GM19452 (cell line): ENCODE data around the gene FBXO38.
"Not testable (repeated sequence)": the region's sequence is repeated elsewhere in the genome, so short reads cannot be mapped to it uniquely, and the experiment has no call there.

Experiments
- ATAC-seq: cut with Tn5 transposase; IDR thresholded peaks from one replicate; pipeline ENCODE4 v1.9.1; 2021; ENCODE audit not compliant: unreplicated experiment

Gene FBXO38

GRCh38 chr5:148468746-148469145, 85.0 kb downstream of the FBXO38 start:
- ATAC-seq = not testable (repeated sequence)

- no peak for ATAC-seq
Observed at GRCh38 chr5:148469501-148469935, 85.8 kb downstream of the FBXO38 start.

GRCh38 chr5:148471379-148471778, 87.6 kb downstream of the FBXO38 start:
- ATAC-seq = no peak

- no peak for ATAC-seq
Observed at GRCh38 chr5:148474025-148474511, 90.3 kb downstream of the FBXO38 start.

- no peak for ATAC-seq
Observed at GRCh38 chr5:148476302-148476701, 92.5 kb downstream of the FBXO38 start.

- no peak for ATAC-seq
Observed at GRCh38 chr5:148477429-148477828, 93.7 kb downstream of the FBXO38 start.

- ATAC-seq = no peak
Observed at GRCh38 chr5:148482196-148482595, 98.4 kb downstream of the FBXO38 start.

- ATAC-seq = peak; percentile 90
Observed at GRCh38 chr5:148482697-148483462, 99.1 kb downstream of the FBXO38 start.

GRCh38 chr5:148483750-148484149, 100.0 kb downstream of the FBXO38 start:
- no peak for ATAC-seq

GRCh38 chr5:148484651-148485050, 100.9 kb downstream of the FBXO38 start:
- no peak for ATAC-seq

GRCh38 chr5:148486456-148486855, 102.7 kb downstream of the FBXO38 start:
- ATAC-seq = no peak

GRCh38 chr5:148488757-148489156, 105.0 kb downstream of the FBXO38 start:
- ATAC-seq = no peak

- no peak for ATAC-seq
Observed at GRCh38 chr5:148491015-148491792, 107.4 kb downstream of the FBXO38 start.

GRCh38 chr5:148491793-148492184, 108.0 kb downstream of the FBXO38 start:
- no peak for ATAC-seq

- no peak for ATAC-seq
Observed at GRCh38 chr5:148492351-148492750, 108.6 kb downstream of the FBXO38 start.
